ENCODE results near the gene GSK3B. TPM values are rescaled to one million over a fixed set of nuclear protein-coding genes. Genes with fewer than 3 reads are reported as not detected.
A peak's percentile ranks its signal among the peaks of the same experiment; 100 is the strongest.

The GSK3B gene
- total and polyA plus RNA-seq, 10 of the 15 experiments (the other 5 are each of a cell fraction or from before 2014, with no cell fraction given) = 8.5 to 49.8 (median 25.5) TPM

DNA sequence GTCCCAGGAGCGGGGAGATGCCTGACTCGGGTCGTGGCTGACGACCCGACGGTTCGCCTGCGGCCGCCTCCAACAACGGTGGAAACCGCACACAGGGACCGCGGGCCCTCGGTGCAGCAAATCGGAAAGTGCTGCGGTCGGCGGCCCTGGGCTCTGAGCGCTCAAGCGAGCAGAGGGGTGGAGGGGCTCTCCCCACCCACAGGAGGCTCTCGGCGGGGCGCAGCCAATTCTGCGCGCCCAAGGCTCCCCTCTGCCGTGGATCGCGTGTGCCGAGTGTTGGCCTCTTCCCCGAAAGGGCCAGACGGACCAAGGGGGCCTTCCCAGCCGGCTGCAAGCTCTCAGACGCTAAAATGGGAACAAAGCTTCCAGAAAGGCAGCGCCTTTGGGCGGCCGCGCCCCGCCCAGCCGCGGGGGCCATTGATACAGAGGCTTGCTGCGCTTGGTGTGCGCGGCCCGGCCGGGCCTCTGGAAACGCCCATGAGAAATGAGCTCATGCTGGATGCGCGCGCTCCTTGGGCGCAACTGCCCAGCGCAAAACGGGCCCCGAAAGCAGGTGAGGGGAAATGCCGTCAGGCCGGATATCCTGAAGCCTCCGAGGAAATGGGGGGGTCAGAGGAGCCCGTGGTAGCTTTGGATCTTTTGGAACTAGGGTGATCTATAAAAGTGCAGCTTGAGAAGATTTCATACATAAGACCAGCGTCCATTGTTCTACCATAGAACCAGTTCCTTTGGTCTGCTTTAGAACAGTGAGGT, 1.2 kb upstream of the GSK3B start (continued):
- TF ChIP-seq MEF2B (IDR thresholded peaks at IDR 0.05; ENCODE audit: partially characterized antibody, poor library complexity, severe bottlenecking) (no peak), HCFC1 (IDR thresholded peaks at IDR 0.05; ENCODE audit: low read length) (no peak), ZBED1 (IDR thresholded peaks at IDR 0.05; ENCODE audit: borderline replicate concordance) (peak; percentile 47), CHD2 (IDR thresholded peaks at IDR 0.05; ENCODE audit: borderline replicate concordance, low read depth, low read length) (no peak; the same call in 1 of the 2 replicates), HDGF (IDR thresholded peaks at IDR 0.05) (no peak), ETV6 (conservative IDR thresholded peaks at IDR 0.05 in 1 of 2, IDR thresholded peaks at IDR 0.05 in 1 of 2; ENCODE audit: borderline replicate concordance in 1 of 2, low read depth in 1 of 2) (peak in 1 of 2 experiments; percentile 99; a peak in 2 of 4 replicates), BACH1 (IDR thresholded peaks at IDR 0.05; ENCODE audit: borderline replicate concordance) (peak; percentile 92), NR2C2 (IDR thresholded peaks at IDR 0.05; ENCODE audit: borderline replicate concordance, control insufficient read depth, insufficient read length, low read depth) (no peak), SPI1 (IDR thresholded peaks at IDR 0.05; ENCODE audit: borderline replicate concordance, insufficient read depth, low read depth, low read length) (peak; percentile 17; the same call in 1 of the 2 replicates), YBX1 (IDR thresholded peaks at IDR 0.05) (no peak), ZNF384 (IDR thresholded peaks at IDR 0.05; ENCODE audit: borderline replicate concordance, low read depth, low read length) (no peak), EP300 (IDR thresholded peaks at IDR 0.05; ENCODE audit: borderline replicate concordance in 1 of 2, control insufficient read depth in 1 of 2, low read depth in 2 of 2, low read length in 2 of 2) (peak; percentile 5 to 72; a peak in 3 of 4 replicates), RAD51 (IDR thresholded peaks at IDR 0.05) (no peak), BMI1 (IDR thresholded peaks at IDR 0.05; ENCODE audit: borderline replicate concordance) (no peak), NFIC (IDR thresholded peaks at IDR 0.05; ENCODE audit: low read depth, low read length) (peak; percentile 89)
- TF ChIP-seq, protein P1, sequence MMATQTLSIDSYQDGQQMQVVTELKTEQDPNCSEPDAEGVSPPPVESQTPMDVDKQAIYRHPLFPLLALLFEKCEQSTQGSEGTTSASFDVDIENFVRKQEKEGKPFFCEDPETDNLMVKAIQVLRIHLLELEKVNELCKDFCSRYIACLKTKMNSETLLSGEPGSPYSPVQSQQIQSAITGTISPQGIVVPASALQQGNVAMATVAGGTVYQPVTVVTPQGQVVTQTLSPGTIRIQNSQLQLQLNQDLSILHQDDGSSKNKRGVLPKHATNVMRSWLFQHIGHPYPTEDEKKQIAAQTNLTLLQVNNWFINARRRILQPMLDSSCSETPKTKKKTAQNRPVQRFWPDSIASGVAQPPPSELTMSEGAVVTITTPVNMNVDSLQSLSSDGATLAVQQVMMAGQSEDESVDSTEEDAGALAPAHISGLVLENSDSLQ (IDR thresholded peaks at IDR 0.05) = no peak
- TF ChIP-seq, protein P2, sequence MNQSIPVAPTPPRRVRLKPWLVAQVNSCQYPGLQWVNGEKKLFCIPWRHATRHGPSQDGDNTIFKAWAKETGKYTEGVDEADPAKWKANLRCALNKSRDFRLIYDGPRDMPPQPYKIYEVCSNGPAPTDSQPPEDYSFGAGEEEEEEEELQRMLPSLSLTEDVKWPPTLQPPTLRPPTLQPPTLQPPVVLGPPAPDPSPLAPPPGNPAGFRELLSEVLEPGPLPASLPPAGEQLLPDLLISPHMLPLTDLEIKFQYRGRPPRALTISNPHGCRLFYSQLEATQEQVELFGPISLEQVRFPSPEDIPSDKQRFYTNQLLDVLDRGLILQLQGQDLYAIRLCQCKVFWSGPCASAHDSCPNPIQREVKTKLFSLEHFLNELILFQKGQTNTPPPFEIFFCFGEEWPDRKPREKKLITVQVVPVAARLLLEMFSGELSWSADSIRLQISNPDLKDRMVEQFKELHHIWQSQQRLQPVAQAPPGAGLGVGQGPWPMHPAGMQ (IDR thresholded peaks at IDR 0.05; ENCODE audit: borderline replicate concordance) = peak; percentile 81
- TF ChIP-seq, protein P3, sequence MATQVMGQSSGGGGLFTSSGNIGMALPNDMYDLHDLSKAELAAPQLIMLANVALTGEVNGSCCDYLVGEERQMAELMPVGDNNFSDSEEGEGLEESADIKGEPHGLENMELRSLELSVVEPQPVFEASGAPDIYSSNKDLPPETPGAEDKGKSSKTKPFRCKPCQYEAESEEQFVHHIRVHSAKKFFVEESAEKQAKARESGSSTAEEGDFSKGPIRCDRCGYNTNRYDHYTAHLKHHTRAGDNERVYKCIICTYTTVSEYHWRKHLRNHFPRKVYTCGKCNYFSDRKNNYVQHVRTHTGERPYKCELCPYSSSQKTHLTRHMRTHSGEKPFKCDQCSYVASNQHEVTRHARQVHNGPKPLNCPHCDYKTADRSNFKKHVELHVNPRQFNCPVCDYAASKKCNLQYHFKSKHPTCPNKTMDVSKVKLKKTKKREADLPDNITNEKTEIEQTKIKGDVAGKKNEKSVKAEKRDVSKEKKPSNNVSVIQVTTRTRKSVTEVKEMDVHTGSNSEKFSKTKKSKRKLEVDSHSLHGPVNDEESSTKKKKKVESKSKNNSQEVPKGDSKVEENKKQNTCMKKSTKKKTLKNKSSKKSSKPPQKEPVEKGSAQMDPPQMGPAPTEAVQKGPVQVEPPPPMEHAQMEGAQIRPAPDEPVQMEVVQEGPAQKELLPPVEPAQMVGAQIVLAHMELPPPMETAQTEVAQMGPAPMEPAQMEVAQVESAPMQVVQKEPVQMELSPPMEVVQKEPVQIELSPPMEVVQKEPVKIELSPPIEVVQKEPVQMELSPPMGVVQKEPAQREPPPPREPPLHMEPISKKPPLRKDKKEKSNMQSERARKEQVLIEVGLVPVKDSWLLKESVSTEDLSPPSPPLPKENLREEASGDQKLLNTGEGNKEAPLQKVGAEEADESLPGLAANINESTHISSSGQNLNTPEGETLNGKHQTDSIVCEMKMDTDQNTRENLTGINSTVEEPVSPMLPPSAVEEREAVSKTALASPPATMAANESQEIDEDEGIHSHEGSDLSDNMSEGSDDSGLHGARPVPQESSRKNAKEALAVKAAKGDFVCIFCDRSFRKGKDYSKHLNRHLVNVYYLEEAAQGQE (IDR thresholded peaks at IDR 0.05; ENCODE audit: low read depth, low read length) = no peak; the same call in 1 of the 2 replicates
- TF ChIP-seq, protein P4, sequence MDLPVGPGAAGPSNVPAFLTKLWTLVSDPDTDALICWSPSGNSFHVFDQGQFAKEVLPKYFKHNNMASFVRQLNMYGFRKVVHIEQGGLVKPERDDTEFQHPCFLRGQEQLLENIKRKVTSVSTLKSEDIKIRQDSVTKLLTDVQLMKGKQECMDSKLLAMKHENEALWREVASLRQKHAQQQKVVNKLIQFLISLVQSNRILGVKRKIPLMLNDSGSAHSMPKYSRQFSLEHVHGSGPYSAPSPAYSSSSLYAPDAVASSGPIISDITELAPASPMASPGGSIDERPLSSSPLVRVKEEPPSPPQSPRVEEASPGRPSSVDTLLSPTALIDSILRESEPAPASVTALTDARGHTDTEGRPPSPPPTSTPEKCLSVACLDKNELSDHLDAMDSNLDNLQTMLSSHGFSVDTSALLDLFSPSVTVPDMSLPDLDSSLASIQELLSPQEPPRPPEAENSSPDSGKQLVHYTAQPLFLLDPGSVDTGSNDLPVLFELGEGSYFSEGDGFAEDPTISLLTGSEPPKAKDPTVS (IDR thresholded peaks at IDR 0.05; ENCODE audit: low read depth, low read length) = no peak
